Pulmonary artery endothelial cell (primary cell): ENCODE data around the gene ATG13. TPM values are rescaled to one million over a fixed set of nuclear protein-coding genes. Genes with fewer than 3 reads are reported as not detected.

Source experiments
- DNase-seq: peaks from one replicate; pipeline ENCODE4 v3.0.0-alpha.2; 2011; ENCODE audit warnings: low read depth, low spot score
- total RNA-seq: library from RNA; depleted of rRNA; stranded (reverse); fragments of >200 nt; gene quantifications from 2 replicates; pipeline ENCODE4 v1.2.3, GENCODE V29; 2014

Gene ATG13
- total RNA-seq, 1 donor from 2014 or later, result 54.1 TPM

- no peak for DNase-seq
Measured at GRCh38 chr11:46722566-46723358, 105.4 kb downstream of the ATG13 start.

- DNase-seq, result no peak
Measured at GRCh38 chr11:46723359-46723680, 106.0 kb downstream of the ATG13 start.

GRCh38 chr11:46724088-46724487, 106.7 kb downstream of the ATG13 start:
- no peak for DNase-seq

Other genes with a start within 250 kb of the ATG13 start
- gene MDK, start 235.9 kb upstream of the ATG13 start, total RNA-seq, result 32.3 and 52.0 TPM in 2 replicates
- 0.18 and 0.59 TPM in 2 replicates for gene CHRM4, start 225.8 kb upstream of the ATG13 start, total RNA-seq
- gene AMBRA1, start 23.5 kb upstream of the ATG13 start, total RNA-seq, result 15.8 and 16.7 TPM in 2 replicates
- gene HARBI1, start 326 bp upstream of the ATG13 start, total RNA-seq, result 5.2 and 5.8 TPM in 2 replicates
- gene ARHGAP1, start 83.1 kb downstream of the ATG13 start, total RNA-seq, result 18.5 and 23.1 TPM in 2 replicates
- 5.1 and 6.2 TPM in 2 replicates for gene ZNF408, start 83.5 kb downstream of the ATG13 start, total RNA-seq
- 0.14 TPM in 1 of 2 replicates, not detected in the other for gene F2, start 101.7 kb downstream of the ATG13 start, total RNA-seq
- gene CKAP5, start 228.7 kb downstream of the ATG13 start, total RNA-seq, result 78.5 and 114 TPM in 2 replicates